HG03097 (cell line): Measurements from ENCODE around the gene TANGO6.

ENCODE experiments used
- ATAC-seq: cut with Tn5 transposase; IDR thresholded peaks from one replicate; pipeline ENCODE4 v1.9.1; 2021; ENCODE audit not compliant: unreplicated experiment, low FRiP score

The TANGO6 gene

DNA sequence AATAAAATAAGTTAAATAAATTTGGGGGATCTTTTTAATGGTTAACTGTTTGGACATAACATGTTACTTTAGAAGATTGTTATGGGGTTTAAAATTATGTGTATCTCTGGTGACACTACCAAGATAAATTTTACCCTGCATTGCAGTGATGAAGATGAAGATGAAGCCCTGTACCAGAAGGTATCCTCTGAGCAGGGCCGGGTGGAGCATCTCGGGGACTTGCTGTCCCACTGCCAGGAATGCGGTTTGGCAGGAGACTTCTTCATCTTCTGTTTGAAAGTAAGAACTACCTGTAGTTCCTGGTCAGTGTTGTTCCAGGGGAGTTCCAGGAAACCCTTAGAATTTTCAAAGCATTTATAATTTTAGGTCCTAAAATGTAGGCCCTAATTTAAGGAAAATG, 64.0 kb downstream of the TANGO6 start:
- ATAC-seq = no peak

DNA sequence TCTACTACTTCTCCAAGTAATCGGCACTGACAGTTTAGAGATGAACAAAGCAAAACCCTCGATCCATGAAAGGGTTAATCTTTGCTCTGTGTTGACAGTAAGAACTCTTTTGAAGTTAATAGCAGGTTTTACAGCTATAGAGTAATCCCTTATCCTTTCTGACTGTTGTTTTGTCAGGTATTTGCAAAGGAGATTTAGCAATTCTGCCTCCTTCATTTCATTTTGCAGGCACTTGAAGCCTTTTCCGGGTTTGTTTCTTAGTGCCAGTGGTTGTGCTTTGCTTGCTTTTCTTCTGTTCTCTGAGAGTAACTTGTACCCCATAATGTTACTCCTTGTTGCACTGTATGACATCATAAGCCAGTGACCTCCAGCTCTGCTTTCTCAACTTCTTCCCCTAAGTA, 64.5 kb downstream of the TANGO6 start:
- ATAC-seq = no peak

DNA sequence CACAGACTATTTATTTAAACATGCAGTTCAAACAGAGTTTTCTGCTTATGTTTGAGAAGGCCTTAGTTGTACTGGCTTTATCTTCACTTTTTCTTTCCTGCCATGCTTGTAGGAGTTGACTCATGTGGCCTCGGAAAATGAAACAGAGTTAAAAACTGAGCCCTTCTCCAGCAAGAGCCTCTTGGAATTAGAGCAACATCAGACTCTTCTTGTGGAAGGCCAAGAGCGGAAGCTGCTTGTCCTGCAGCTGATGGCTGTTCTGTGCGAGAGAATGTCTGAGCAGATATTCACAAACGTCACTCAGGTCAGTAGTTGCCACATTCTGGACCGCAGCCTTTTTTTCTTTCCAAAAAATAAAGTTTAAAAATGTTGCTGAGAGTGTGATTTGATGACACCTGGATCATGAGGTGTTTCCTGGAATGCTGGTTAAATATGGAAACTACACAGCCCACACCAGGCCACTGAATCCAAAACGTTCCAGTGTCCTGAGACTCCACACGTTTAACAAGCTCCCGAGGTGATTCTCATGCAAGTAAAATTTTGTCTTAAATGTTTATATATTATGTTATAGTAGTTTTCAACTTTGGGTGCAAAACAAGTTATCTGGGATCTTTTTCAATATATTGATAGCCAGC, 65.9 kb downstream of the TANGO6 start:
- ATAC-seq = no peak

DNA sequence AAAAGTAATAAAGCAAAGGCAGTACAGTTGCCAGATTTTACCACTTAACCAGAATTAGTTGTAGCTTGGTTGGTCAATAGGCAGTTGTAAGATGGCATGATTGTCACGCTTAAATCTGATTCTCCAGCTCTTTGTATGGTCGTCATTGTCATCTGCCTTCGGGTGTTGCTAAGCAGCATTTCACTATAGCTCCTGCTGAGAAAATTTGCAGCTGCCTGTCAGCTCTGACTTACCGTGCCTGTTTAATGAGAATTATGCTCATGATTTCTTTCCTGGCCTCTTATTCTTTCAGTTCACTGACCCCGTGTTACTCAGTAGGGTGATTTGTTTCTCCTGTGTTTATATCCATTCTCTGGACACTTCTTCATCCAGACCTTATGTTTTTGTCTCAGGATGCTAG, 66.7 kb downstream of the TANGO6 start:
- no peak for ATAC-seq

DNA sequence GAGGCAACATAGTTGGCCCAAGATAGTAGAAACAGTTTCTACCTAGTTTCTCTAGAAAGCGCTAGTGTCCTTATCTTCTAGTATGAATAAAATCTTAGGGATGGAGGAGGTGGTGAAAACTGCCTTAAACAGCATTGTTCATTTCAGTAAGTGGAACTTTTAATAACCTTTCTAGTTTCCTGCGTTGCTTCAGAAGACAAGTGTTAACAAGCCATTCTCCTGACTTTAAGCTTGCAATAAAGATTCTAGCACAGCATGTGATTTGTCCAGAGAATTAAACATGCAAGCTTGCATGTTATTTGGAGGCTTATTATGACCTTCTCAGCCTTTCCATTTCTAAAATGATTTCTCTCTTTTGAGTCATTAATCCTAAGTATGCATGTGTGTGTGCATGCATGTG, 72.3 kb downstream of the TANGO6 start:
- ATAC-seq = no peak

DNA sequence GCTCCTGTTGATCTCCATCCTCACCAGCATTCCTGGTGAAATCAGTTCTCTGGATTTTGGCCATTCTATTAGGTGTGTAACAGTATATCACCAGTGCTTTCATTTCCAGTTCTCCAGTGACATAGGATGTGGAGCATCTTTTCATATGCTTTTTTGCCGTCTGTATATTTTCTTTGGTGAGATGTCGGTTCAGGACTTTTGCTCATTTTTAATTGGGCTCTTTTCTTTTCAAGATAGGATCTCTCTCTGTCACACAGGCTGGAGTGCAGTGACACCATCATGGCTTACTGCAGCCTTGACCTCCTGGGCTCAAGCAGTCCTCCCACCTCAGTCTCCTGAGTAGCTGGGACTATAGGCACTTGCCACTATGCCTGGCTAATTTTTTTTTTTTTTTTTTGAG, 74.2 kb downstream of the TANGO6 start:
- no peak for ATAC-seq

DNA sequence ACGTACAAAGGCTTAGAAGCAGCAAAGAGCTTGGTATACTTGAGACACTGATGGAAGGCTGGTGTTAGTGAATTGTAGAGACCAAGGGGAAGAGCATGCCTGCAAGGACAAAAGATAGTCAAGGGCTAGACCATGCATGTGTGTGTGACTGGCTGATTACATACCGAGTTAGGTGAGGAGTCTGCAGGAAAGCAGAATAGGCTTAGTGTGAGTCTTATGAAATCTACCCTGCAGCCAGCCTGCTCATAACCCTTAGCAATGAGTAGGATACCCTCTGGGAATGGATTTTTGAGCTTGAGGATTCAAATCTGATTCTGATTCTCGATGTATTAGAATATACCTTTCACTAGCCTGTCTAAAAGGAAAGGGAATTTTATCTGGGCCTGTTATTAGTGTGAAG, 77.0 kb downstream of the TANGO6 start:
- ATAC-seq = no peak

DNA sequence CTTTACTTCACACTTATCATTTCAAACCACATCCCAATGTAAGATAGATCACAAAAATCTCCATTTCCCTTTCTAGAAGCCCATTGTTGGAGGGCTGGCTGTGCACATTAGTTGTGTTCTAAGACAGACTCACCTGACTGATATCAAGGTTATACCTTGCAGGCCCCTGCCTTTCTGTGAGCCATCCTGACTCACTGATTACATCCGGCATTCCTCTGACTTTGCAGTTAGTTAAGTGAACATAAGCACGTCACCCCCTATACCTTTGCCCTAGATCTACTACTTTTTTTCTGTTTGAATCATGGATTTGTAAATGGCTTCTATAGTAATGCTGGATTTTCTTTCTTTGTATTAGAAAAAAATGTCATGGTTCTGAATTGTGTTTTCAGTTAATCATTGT, 78.3 kb downstream of the TANGO6 start:
- no peak for ATAC-seq

DNA sequence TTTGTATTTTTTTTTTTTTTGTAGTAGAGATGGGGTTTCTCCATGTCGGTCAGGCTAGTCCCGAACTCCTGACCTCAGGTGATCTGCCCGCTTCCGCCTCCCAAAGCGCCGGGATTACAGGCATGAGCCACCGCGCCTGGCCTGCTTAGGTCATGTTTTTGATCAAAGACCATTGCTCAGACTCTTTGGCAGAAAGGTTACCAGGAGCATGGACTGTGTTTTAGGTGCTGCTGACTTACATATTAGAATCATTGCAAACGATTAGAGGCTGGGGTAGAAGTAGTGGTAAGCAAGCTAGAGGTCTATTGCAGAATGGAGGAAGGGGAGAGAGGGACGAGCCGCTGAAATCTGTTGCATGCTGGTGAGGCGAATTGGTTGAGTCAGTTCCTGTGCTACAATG, 79.8 kb downstream of the TANGO6 start:
- no peak for ATAC-seq

DNA sequence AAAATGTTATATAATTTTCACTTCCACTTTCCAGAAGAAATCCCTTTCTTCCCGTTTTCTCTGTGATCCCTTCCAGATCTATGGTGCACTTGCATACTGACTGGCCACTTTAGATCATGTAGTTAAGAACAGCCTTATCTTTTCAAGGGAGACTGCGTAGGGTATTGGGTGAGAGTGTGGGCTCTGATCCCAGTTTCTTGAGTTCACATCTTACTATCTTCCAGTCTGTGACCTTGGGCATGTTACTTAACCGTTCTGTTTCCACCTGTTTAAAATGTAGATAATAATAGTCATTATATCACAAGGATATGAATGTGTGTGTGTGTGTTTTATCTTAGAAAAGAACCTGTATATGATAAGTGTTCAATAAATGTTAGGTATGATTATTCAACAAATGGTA, 83.7 kb downstream of the TANGO6 start:
- no peak for ATAC-seq

DNA sequence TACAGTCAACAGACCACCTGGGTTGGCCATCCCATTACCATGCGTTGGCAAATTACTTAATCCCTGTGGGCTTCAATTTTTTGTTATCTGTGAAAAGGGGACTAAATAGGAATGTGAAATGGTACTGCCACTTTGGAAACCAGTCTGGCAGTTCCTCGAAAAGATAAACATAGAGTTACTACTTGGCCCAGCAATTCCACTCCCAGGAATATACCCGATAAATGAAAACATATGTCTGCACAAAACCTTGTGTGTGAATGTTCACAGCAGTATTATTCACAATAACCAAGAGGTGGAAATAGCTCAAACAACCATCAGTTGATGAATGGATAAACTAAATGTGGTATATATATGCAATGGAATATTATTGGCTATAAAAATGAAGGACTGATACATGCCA, 87.9 kb downstream of the TANGO6 start:
- no peak for ATAC-seq

DNA sequence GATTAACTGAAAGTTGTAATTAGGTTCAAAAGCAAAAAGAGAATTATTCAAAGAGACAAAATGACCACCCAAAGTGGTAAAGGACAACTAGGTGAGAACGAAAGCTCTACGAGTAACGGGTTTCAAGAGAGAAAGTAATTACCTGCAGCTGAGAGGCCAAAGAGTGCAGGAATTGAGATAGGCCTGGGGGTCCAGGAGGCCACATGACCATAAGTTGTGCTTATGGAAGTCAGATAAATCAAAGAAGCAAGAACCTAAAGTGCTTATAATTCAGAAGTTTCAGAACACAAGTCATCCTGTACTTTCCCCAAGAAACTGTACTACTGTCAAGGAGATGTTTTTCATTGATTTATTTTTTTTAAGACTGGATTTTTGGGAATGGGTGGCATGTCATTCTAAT, 91.1 kb downstream of the TANGO6 start:
- no peak for ATAC-seq

DNA sequence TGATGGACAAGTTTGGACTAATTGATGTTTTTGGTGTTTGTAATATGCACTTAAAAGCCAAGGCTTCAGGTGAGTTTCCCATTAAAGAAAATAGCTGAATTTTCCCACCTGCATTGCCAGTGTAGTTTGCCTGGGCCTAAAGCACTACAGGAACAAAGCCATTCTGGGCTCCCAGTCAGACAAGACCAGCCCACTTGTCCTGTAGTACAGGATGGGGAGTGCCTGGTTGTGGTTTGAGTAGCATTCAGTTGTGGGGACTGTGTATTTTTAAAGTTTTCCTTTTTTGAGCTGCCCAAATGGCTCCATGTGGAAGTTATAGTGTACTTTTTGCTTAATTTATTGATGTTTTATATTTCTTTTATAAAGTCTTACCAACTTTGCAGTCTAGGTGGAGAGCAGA, 91.7 kb downstream of the TANGO6 start:
- ATAC-seq = no peak

DNA sequence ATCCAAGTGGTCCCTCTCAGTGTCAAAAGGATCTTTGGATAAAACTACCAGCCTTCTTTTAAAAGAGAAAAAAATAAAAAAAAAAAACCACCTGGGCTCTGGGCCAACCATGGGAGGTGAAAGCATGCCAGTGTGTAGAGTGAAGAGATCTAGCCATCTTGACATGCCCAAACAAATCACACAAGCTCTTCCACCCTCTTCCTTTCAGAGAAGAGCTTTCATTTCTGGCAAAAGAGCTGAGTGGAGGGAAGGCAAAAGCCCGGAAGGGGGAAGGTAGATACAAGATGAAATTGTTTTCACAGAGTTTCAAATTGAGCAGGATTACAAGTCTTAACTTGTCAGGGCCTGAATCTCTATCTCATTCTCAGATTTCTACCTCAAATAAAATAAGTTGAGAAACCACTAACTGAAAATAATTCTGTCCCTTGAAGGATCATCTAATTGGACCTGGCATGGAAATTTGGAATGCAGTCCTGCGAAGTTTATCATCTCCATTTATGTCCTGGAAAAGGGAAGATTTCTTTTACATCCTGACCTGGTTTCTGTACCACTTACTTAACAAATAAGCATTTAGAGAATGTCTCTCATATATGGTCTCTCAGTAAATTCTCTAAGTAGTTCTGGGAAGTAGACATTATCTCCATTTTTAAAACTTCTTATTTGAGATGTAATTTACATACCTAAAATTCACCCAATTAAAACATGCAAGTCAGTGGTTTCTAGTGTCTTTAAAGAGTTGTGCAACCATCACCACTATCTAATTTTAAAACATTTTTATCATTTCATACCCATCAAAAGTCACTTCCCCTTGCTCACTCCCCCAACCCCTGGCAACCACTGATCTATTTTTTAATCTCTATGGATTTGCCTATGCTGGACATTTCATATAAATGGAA, 93.7 kb downstream of the TANGO6 start:
- no peak for ATAC-seq

DNA sequence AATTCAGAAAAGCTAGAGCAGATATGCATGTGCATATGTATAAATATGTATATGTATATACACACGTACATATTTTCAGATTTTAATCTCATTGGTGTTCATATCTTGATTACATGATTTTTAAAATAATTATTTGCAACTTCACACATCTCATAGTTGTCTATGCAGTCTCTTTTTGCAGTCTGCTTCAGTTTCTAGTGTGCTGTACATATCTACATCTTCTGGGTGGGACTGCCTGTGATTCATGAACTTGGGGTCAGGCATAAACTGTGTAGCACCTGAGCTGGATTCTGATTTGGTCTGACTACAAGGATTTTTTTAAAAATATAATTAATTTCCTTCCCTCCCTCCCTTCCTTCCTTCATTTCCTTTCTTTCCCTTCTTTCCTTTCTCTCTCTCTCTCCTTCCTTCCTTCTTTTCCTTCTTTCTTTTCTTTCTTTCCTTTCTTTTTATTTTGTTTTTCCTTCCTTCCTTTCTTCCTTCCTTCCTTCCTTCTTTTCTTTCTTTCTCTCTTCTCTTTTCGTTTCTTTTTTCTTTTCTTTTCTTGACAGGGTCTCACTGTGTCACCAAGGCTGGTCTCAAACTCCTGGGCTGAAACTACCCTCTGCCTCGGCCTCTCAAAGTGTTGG, 96.5 kb downstream of the TANGO6 start:
- ATAC-seq = no peak

DNA sequence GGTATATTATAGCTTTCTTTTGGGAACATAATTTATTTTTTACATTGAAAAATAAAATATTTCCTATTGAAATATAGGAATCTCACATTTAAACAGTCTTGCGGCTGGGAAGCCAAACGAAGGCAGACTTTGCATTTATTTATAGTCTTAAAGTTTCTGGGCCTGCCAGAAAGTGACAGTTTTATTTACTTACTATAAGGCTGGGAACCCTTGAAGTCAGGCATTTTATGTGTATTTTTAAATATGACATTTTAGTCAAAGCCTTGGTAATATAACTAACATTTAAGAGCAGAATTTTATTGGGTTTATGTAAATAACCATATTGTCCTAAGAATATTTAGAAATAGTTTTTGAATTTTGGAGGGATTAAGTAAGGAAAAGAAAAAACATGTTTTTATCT, 97.5 kb downstream of the TANGO6 start:
- no peak for ATAC-seq

DNA sequence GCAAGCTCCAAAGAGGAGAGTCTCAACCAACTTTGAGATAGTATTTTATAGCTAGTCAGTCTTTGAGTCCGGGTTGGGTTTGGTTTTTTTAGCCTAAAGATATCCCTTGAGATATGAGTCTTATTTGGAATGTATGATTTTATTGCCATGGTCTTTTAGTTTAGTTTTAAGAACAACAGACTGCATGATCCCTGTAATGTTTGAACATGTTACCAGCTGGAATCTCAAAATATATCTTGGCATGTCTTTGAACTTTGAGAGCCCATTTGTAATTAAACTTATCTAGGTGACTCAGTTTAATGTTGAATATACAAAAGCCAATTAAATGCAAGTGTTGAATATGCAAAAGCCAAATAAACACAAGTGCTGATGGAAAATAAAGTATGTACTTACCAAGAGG, 100.6 kb downstream of the TANGO6 start:
- ATAC-seq = no peak

DNA sequence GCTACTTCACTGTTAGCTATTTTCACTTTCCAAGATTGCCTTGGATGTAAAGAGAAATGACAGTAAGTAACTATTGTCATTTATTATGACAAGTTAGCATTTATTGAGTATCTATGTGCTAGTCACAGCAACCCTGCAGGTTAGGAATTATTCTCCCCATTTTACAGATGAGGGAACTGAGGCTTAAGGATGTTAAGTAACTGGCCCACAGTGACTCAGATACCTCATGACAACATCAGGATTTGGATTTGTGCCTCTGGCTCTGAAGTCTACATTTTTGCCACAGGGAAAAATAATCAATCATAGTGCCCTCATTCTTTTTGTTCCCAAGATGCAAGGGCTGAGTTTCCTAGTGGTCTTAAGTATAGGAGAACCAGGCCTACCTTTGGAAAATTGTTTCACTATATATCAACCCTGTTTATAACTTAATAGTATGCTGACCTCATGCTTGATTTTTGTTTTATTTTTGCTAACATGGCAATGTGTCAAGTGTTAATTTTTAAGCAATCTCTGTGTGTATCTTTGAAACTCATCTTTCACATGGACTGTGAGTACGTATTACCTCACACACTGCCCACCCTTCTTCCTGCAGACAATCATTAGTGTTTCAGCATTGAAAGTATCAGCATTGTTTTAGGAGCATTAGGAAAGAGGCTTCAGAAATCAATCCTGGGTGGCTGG, 105.0 kb downstream of the TANGO6 start:
- no peak for ATAC-seq

DNA sequence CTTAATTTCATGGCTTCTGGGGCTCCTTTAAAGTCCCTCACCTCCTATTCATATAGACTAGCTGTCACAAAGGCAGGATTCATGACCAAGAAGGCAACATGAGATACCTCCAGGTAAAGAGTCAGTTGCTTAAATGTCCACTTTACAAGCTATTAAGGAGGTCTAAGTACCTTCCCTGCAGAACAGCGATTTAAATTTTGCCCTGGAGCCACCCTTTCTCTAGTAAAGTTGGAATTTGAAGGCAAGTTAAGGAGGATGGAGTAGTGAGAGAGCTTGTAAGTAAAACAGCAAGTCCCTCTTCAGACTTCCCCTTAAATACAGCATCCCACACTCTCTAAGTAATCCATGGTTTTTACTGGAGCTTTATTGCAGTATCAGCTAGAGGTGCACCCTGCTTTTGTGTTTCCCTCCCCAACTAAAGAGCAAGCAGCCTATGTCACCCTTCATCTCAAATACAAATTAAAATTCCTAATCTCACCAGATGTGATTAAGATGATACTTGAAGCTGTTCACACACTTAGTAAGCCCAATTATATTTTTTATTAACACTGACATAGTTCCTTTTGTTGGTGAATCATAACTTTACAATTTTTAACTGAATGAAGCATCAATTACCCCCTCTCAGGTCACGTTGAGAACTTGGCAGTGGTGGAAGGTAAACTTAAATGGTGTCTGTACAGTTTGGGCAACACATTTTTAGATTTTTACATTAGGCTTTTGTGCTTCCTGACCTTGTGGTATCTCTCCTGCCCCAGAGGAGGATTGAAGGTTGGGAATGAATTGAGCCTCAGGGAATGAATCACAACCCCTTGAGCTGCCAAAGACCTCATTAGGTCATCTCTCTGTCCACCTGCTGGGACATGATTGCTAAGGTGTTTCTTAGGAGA, 108.9 kb downstream of the TANGO6 start:
- no peak for ATAC-seq

DNA sequence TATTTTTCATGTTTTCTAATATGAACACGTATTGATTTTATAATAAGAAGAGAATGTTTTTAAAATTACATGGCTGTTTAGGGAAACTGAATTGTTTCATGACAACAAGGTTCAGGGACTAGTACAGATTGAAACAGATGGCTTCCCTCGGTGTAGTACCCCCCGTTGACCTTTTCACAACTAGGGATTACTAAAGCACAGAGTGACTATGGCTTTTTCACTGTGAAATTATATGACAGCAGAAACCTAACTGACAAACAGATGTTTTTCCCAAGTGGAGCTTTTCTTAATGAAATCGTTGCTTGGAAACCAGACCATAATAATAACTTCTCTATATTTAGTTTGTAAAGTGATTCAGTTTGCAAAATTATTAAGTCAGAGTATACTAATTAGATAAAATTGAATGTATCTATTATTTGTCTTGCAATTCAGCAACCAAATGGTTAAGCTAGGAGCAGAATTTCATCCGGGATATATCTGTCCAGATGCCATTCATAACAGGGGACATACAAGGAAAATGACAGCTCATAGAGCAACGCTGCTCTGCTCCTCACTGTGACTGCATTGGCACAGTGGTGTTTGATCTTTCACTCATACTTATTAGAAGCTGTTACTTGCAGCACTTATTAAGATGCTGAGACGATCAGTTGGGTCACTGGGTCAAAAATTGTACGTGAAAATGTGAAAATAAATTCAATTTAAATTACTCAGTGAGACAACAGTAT, 111.7 kb downstream of the TANGO6 start:
- no peak for ATAC-seq
